ENCODE measurements around the gene IER5. TPM values are rescaled to one million over a fixed set of nuclear protein-coding genes. Genes with fewer than 3 reads are reported as not detected.
A peak's percentile ranks its signal among the peaks of the same experiment; 100 is the strongest.

Gene IER5
- total RNA-seq, 2 donors from 2014 or later, result 13.2 to 21.2 TPM

- no peak overlapping the region for H3K4me3 Mint-ChIP-seq
Measured at GRCh38 chr1:181123173-181123572, 34.7 kb downstream of the IER5 start.

GRCh38 chr1:181124291-181124751 lies 35.8 kb downstream of the IER5 start:
- no peak for DNase-seq
- Mint-ChIP-seq H3K9me3 (no peaks in the 10 kb centered on the region), H3K27me3 (ENCODE audit: insufficient read depth) (no peaks in the 10 kb centered on the region), H3K4me1 (peaks cover 29% of the 10 kb centered on the region), H3K4me3 (no peak overlapping the region), H3K36me3 (ENCODE audit: low read depth) (no peaks in the 10 kb centered on the region), H3K27ac (no peak overlapping the region)
- H3K4me3 ChIP-seq (ENCODE audit: low read length), result no peak overlapping the region
- no peaks in the 10 kb centered on the region for H3K27me3 ChIP-seq (ENCODE audit: control insufficient read depth, insufficient read depth, low read length, poor library complexity, severe bottlenecking)
- H3K4me1 ChIP-seq (ENCODE audit: control insufficient read depth, insufficient read depth, low read length), result peaks cover 6% of the 10 kb centered on the region
- no peaks in the 10 kb centered on the region for H3K36me3 ChIP-seq (ENCODE audit: control insufficient read depth, insufficient read depth, low read length)
- WGBS, 2 experiments (ENCODE audit: insufficient coverage in 1 of 2, insufficient read length in 1 of 2), result 33 to 53% methylated on average over 1 to 2 of the region's 2 CpGs
- H3K9ac ChIP-seq (ENCODE audit: extremely low read depth, low read length, poor library complexity, severe bottlenecking), result no peak overlapping the region
- H3K27ac ChIP-seq (ENCODE audit: low read depth, low read length), result no peak overlapping the region
- TF ChIP-seq CTCF (conservative IDR thresholded peaks at IDR 0.05), result no peak
- H3K9me3 ChIP-seq (ENCODE audit: control insufficient read depth, low read length), result no peaks in the 10 kb centered on the region

More at GRCh38 chr1:181123173-181123572, 34.7 kb downstream of the IER5 start:
- TF ChIP-seq CTCF (conservative IDR thresholded peaks at IDR 0.05), result no peak
- Mint-ChIP-seq H3K27me3 (ENCODE audit: insufficient read depth) (no peaks in the 10 kb centered on the region), H3K27ac (no peak overlapping the region), H3K9me3 (no peaks in the 10 kb centered on the region), H3K36me3 (ENCODE audit: low read depth) (no peaks in the 10 kb centered on the region), H3K4me1 (peaks cover 23% of the 10 kb centered on the region)
- Histone ChIP-seq H3K4me1 (ENCODE audit: control insufficient read depth, insufficient read depth, low read length) (peaks cover 3% of the 10 kb centered on the region), H3K27ac (ENCODE audit: low read depth, low read length) (no peak overlapping the region), H3K4me3 (ENCODE audit: low read length) (no peak overlapping the region), H3K27me3 (ENCODE audit: control insufficient read depth, insufficient read depth, low read length, poor library complexity, severe bottlenecking) (no peaks in the 10 kb centered on the region), H3K36me3 (ENCODE audit: control insufficient read depth, insufficient read depth, low read length) (no peaks in the 10 kb centered on the region), H3K9ac (ENCODE audit: extremely low read depth, low read length, poor library complexity, severe bottlenecking) (no peak overlapping the region), H3K9me3 (ENCODE audit: control insufficient read depth, low read length) (no peaks in the 10 kb centered on the region)
- 89 to 90% methylated on average over 3 of the region's 3 CpGs for WGBS, 2 experiments (ENCODE audit: insufficient coverage in 1 of 2, insufficient read length in 1 of 2)
- no peak for DNase-seq

- Histone ChIP-seq H3K27me3 (ENCODE audit: control insufficient read depth, insufficient read depth, low read length, poor library complexity, severe bottlenecking) (no peaks in the 10 kb centered on the region), H3K27ac (ENCODE audit: low read depth, low read length) (no peak overlapping the region), H3K4me3 (ENCODE audit: low read length) (no peak overlapping the region), H3K4me1 (ENCODE audit: control insufficient read depth, insufficient read depth, low read length) (peaks cover 12% of the 10 kb centered on the region), H3K9me3 (ENCODE audit: control insufficient read depth, low read length) (no peaks in the 10 kb centered on the region), H3K9ac (ENCODE audit: extremely low read depth, low read length, poor library complexity, severe bottlenecking) (no peak overlapping the region), H3K36me3 (ENCODE audit: control insufficient read depth, insufficient read depth, low read length) (no peaks in the 10 kb centered on the region)
- Mint-ChIP-seq H3K36me3 (ENCODE audit: low read depth) (no peaks in the 10 kb centered on the region), H3K27ac (no peak overlapping the region), H3K9me3 (no peaks in the 10 kb centered on the region), H3K4me1 (peaks cover 32% of the 10 kb centered on the region), H3K27me3 (ENCODE audit: insufficient read depth) (peaks cover 6% of the 10 kb centered on the region), H3K4me3 (no peak overlapping the region)
- 90 to 94% methylated on average over 3 to 4 of the region's 4 CpGs for WGBS, 2 experiments (ENCODE audit: insufficient coverage in 1 of 2, insufficient read length in 1 of 2)
- no peak for TF ChIP-seq CTCF (conservative IDR thresholded peaks at IDR 0.05)
- DNase-seq, result peak; percentile 39
Measured at GRCh38 chr1:181126289-181126688, 37.8 kb downstream of the IER5 start.
